Left ventricle myocardium inferior (tissue), 1 donor: ENCODE measurements around the gene TAF1D. TPM values are rescaled to one million over a fixed set of nuclear protein-coding genes. Genes with fewer than 3 reads are reported as not detected.
A peak's percentile ranks its signal among the peaks of the same experiment; 100 is the strongest.

ENCODE experiments used
- DNase-seq: peaks from one replicate; pipeline ENCODE4 v3.0.0-alpha.2; 2020
- H3K27ac ChIP-seq: fragments of 200-600 bp; replicated peaks from 2 replicates; pipeline ENCODE4 v1.8.0; 2021
- H3K27me3 ChIP-seq: fragments of 200-600 bp; 2 replicates; pipeline ENCODE4 v1.8.0; 2021; ENCODE audit warnings: low read depth
- H3K36me3 ChIP-seq: fragments of 200-600 bp; 2 replicates; pipeline ENCODE4 v1.8.0; 2021
- H3K4me1 ChIP-seq: fragments of 200-600 bp; 2 replicates; pipeline ENCODE4 v1.8.0; 2021
- H3K4me3 ChIP-seq: fragments of 200-600 bp; 2 replicates; pipeline ENCODE4 v1.8.0; 2021; ENCODE audit warnings: mild to moderate bottlenecking, moderate library complexity
- H3K9me3 ChIP-seq: fragments of 200-600 bp; replicated peaks from 2 replicates; pipeline ENCODE4 v1.8.0; 2021
- intact Hi-C: fragments of 100-400 bp; cut with micrococcal nuclease; formaldehyde crosslinking; loops from one replicate; pipeline ENCODE4 v1.11.0; 2022
- microRNA-seq: library from miRNA; unstranded; fragments of <30 nt; microRNA quantifications from one replicate; pipeline ENCODE4 v1.2.0, GENCODE V29; 2020
- total RNA-seq: library from RNA; stranded (reverse); fragmentation: NEBNext Ultra II Directional; extraction: Animal tissue kit (Norgen Biotek cat#: 25700); gene quantifications from one replicate; pipeline ENCODE4 v1.2.1, GENCODE V29; 2021
- TF ChIP-seq, protein P1 (sequence below): fragments of 200-600 bp; IDR thresholded peaks from 2 replicates; pipeline ENCODE4 v1.8.0; 2021; ENCODE audit warnings: antibody characterized with exemption, mild to moderate bottlenecking, borderline replicate concordance
- donor health status: DM: no; HTN: yes; CAD: no; lungs with severe emphysema.

Gene TAF1D
- total RNA-seq, 1 donor from 2014 or later = 32.6 TPM

DNA sequence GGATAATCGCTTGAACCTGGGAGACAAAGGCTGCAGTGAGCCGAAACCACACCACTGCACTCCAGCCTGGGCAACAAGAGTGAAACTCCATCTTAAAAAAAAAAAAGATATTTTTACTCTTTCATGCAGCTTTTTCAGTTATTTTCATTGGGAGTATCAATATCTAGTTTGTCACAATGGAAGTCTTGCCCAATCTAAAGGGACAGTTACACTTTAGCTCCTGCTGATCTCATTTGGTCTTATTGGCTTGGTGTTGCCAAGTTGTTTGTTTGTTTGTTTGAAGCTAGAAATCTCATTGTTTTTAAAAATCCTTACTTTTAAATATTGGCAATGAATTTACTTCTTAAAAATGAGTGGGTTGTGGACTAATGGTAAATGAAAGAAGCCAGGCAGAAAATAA is 55.1 kb downstream of the TAF1D start:
- H3K9me3 ChIP-seq = no peaks in the 10 kb centered on the region
- TF ChIP-seq, protein P1, sequence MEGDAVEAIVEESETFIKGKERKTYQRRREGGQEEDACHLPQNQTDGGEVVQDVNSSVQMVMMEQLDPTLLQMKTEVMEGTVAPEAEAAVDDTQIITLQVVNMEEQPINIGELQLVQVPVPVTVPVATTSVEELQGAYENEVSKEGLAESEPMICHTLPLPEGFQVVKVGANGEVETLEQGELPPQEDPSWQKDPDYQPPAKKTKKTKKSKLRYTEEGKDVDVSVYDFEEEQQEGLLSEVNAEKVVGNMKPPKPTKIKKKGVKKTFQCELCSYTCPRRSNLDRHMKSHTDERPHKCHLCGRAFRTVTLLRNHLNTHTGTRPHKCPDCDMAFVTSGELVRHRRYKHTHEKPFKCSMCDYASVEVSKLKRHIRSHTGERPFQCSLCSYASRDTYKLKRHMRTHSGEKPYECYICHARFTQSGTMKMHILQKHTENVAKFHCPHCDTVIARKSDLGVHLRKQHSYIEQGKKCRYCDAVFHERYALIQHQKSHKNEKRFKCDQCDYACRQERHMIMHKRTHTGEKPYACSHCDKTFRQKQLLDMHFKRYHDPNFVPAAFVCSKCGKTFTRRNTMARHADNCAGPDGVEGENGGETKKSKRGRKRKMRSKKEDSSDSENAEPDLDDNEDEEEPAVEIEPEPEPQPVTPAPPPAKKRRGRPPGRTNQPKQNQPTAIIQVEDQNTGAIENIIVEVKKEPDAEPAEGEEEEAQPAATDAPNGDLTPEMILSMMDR = no peak
- peak overlapping the region; percentile 59 for H3K27ac ChIP-seq
- H3K27me3 ChIP-seq = no peaks in the 10 kb centered on the region
- intact Hi-C loops = no loop called here
- no peak for DNase-seq
- H3K4me3 ChIP-seq = no peak overlapping the region
- H3K36me3 ChIP-seq = peaks cover 84% of the 10 kb centered on the region
- H3K4me1 ChIP-seq = peaks cover 7% of the 10 kb centered on the region

Small RNAs within 50 kb of the gene (microRNA-seq; reads per million reads assigned to microRNA genes)
- gene MIR1304 = not detected

Other genes with a start within 250 kb of the TAF1D start
- gene SMCO4, start 198.1 kb downstream of the TAF1D start, total RNA-seq = 57.6 TPM
- gene CEP295, start 79.8 kb downstream of the TAF1D start, total RNA-seq = 5.4 TPM
- 35.4 TPM for gene C11orf54, start 177 bp upstream of the TAF1D start, total RNA-seq
- 21.0 TPM for gene MED17, start 42.8 kb upstream of the TAF1D start, total RNA-seq
- not detected for gene VSTM5, start 109.1 kb upstream of the TAF1D start, total RNA-seq